B cell (primary cell): ENCODE measurements around the gene TYW1B. TPM values are rescaled to one million over a fixed set of nuclear protein-coding genes. Genes with fewer than 3 reads are reported as not detected.
"Not testable (repeated sequence)": the region's sequence is repeated elsewhere in the genome, so short reads cannot be mapped to it uniquely, and the experiment has no call there.

Experiments
- ATAC-seq: fragments of 200-7000 bp; cut with Tn5 transposase; one replicate; pipeline ENCODE4 v1.10.0; 2021; ENCODE audit warnings: low read depth, mild to moderate bottlenecking, moderate number of reproducible peaks, moderate library complexity
- CTCF ChIA-PET: fragments of 350-600 bp; sonication (Branson Sonifier 250); formaldehyde crosslinking; loops from one replicate; lab custom pipeline; 2021; ENCODE audit warnings: antibody characterized with exemption, inconsistent platforms; lab: Charles Lee
- POLR2A ChIA-PET: fragments of 350-600 bp; sonication (Branson Sonifier 250); formaldehyde crosslinking; loops from one replicate; lab custom pipeline; 2021; ENCODE audit warnings: antibody characterized with exemption; lab: Charles Lee
- DNase-seq: peaks from one replicate; pipeline ENCODE4 v3.0.0; 2013
- H2AFZ ChIP-seq: 2 replicates; pipeline ENCODE4 v1.6.1; 2012; ENCODE audit warnings: mild to moderate bottlenecking, low read depth, low read length; ENCODE audit not compliant: insufficient read depth, poor library complexity, severe bottlenecking
- H3K27ac ChIP-seq, 2 donors: 1 replicate in 1 of 2; 2 replicates in 1 of 2; pipeline ENCODE4 v1.5.1; 2012 to 2013; ENCODE audit warnings: low read length in 2 of 2, mild to moderate bottlenecking in 2 of 2, moderate library complexity in 1 of 2
- H3K27me3 ChIP-seq, 4 experiments: fragments of 200-600 bp in 1 of 4; sonication (generic) in 1 of 4; replicated peaks in 1 of 4; 1 replicate in 2 of 4; 2 replicates in 2 of 4; pipeline versions ENCODE4 v1.6.1 to v1.7.0; 2013 to 2016; ENCODE audit warnings: low read length in 3 of 4, mild to moderate bottlenecking in 2 of 4, mixed read lengths in 1 of 4, moderate library complexity in 1 of 4; ENCODE audit not compliant: insufficient read depth in 4 of 4, control insufficient read depth in 3 of 4; ENCODE audit errors: control extremely low read depth in 1 of 4
- H3K36me3 ChIP-seq, 2 experiments: replicated peaks in 1 of 2; 1 replicate in 1 of 2; 2 replicates in 1 of 2; pipeline versions ENCODE4 v1.6.1 to v1.7.1; 2013; ENCODE audit warnings: low read length in 1 of 2; ENCODE audit not compliant: insufficient read depth in 2 of 2, control insufficient read depth in 1 of 2; ENCODE audit errors: control extremely low read depth in 1 of 2, extremely low read depth in 1 of 2
- H3K4me1 ChIP-seq, 2 donors: fragments of 200-600 bp in 1 of 2; sonication (generic) in 1 of 2; 1 replicate in 1 of 2; 2 replicates in 1 of 2; pipeline versions ENCODE4 v1.5.1 to v1.6.1; 2013 to 2017; ENCODE audit warnings: low read length in 2 of 2; ENCODE audit not compliant: control insufficient read depth in 2 of 2, insufficient read depth in 2 of 2
- H3K4me2 ChIP-seq: replicated peaks from 2 replicates; pipeline ENCODE3; 2012; ENCODE audit warnings: mild to moderate bottlenecking, low read depth, low read length; ENCODE audit not compliant: poor library complexity, severe bottlenecking
- H3K4me3 ChIP-seq, 5 experiments: fragments of 200-600 bp in 1 of 5; sonication (generic) in 1 of 5; 1 replicate in 3 of 5; 2 replicates in 2 of 5; pipeline versions ENCODE4 v1.5.1 to v1.7.0; 2011 to 2016; ENCODE audit warnings: low read length in 4 of 5, mild to moderate bottlenecking in 4 of 5, low read depth in 2 of 5, control low read depth in 1 of 5, moderate library complexity in 1 of 5; ENCODE audit not compliant: insufficient read depth in 1 of 5; ENCODE audit errors: control extremely low read depth in 1 of 5, extremely low read depth in 1 of 5
- H3K79me2 ChIP-seq: fragments of 200-600 bp; sonication (generic); one replicate; pipeline ENCODE4 v1.6.0; 2016; ENCODE audit warnings: low read length; ENCODE audit not compliant: control insufficient read depth, insufficient read depth
- H3K9ac ChIP-seq: fragments of 200-600 bp; sonication (generic); 2 replicates; pipeline ENCODE4 v1.6.1; 2017; ENCODE audit warnings: mild to moderate bottlenecking, low read length, moderate library complexity
- H3K9me3 ChIP-seq, 3 donors: one replicate each; pipeline versions ENCODE4 v1.6.1 to v1.7.1; 2013; ENCODE audit warnings: low read length in 2 of 3; ENCODE audit not compliant: control insufficient read depth in 2 of 3, insufficient read depth in 1 of 3; ENCODE audit errors: control extremely low read depth in 1 of 3
- H4K20me1 ChIP-seq: 2 replicates; pipeline ENCODE4 v1.6.0; 2012; ENCODE audit warnings: mild to moderate bottlenecking, low read length; ENCODE audit not compliant: insufficient read depth, control insufficient read depth, poor library complexity, severe bottlenecking
- H3K27ac Mint-ChIP-seq: one replicate; pipeline ENCODE4 v1.8.0; 2021; ENCODE audit warnings: mixed read lengths
- H3K27me3 Mint-ChIP-seq: one replicate; pipeline ENCODE4 v1.8.0; 2021; ENCODE audit warnings: mixed read lengths
- H3K4me1 Mint-ChIP-seq: one replicate; pipeline ENCODE4 v1.8.0; 2021; ENCODE audit warnings: mixed read lengths
- H3K4me3 Mint-ChIP-seq: one replicate; pipeline ENCODE4 v1.8.0; 2021; ENCODE audit warnings: mixed read lengths
- H3K9me3 Mint-ChIP-seq: one replicate; pipeline ENCODE4 v1.8.0; 2022; ENCODE audit warnings: mixed read lengths; ENCODE audit not compliant: insufficient read depth
- WGBS: methylation state at CpG from one replicate; pipeline ENCODE4 v1.1.5; 2013; ENCODE audit warnings: missing lambda C conversion rate; ENCODE audit not compliant: insufficient coverage; 5-methylcytosine and 5-hydroxymethylcytosine counted together
- intact Hi-C: fragments of 100-400 bp; cut with micrococcal nuclease; formaldehyde crosslinking; loops from one replicate; pipeline ENCODE4 v1.10.0; 2022
- polyA plus RNA-seq: library from polyadenylated mRNA; depleted of rRNA; stranded (reverse); fragments of >200 nt; gene quantifications from 2 replicates; pipeline ENCODE4 v1.2.3, GENCODE V29; 2012
- total RNA-seq, 2 donors: library from RNA; stranded (reverse); fragments of 120-200 nt in 1 of 2; gene quantifications; 1 replicate in 1 of 2; 2 replicates in 1 of 2; pipeline versions ENCODE4 v1.2.3 to v1.2.4, GENCODE V29; 2013 to 2022
- TF ChIP-seq, protein P1 (sequence below): fragments of 200-600 bp; IDR thresholded peaks from one replicate; pipeline ENCODE4 v1.8.0; 2022; ENCODE audit warnings: antibody characterized with exemption, mild to moderate bottlenecking

Gene TYW1B
- total and polyA plus RNA-seq, 2 donors (not counting 1 experiment from before 2014, with no cell fraction given): 4.4 to 9.4 TPM

DNA sequence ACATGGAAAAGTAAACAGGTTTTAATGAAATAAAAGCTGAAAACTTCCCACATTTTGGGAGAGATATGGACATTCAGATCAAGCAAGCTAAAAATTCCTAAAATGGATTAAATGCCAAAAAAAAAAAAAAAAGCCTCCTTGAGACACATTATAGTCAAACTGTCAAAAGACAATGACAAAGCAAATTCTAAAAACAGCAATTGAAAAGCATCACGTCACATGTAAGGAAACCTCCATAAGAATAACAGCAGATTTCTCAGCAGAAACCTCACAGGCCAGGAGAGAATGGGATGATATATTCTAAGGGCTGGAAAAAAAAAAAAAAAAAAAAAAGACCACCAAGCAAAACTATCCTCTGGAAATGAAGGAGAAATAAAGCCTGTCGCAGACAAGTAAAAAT lies 97.2 kb downstream of the TYW1B start:
- H3K4me2 ChIP-seq: not testable (repeated sequence)

DNA sequence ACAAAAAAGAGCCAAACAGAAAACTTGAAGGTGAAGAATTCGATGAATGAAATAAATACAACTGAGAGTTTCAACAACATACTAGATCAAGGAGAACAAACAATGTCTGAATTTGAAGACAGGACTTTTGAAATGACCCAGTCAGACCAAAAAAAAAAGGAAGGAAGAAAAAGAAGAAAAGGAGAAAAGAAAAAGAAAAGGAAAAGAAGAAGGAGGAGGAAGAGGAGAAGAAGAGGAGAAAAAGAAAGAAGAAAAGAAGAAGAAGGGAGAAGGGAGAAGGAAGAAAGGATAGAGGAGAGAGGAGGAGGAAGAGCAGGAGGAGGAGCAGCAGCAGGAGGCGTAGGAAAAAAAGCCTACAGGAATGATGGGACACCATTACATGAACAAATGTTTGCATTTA lies 97.6 kb downstream of the TYW1B start:
- H3K4me3 ChIP-seq, H3K4me3 Mint-ChIP-seq, H3K27me3 ChIP-seq, H3K9ac ChIP-seq, H3K4me1 Mint-ChIP-seq, H3K9me3 Mint-ChIP-seq, H3K27ac ChIP-seq, ATAC-seq, intact Hi-C loops, POLR2A ChIA-PET, H3K27me3 Mint-ChIP-seq, H4K20me1 ChIP-seq, H3K4me2 ChIP-seq, DNase-seq, H3K4me1 ChIP-seq, CTCF ChIA-PET, H2AFZ ChIP-seq, H3K36me3 ChIP-seq, H3K79me2 ChIP-seq, H3K27ac Mint-ChIP-seq: not testable (repeated sequence)
- WGBS: 100% methylated on average over 1 of the region's 2 CpGs
- TF ChIP-seq, protein P1, sequence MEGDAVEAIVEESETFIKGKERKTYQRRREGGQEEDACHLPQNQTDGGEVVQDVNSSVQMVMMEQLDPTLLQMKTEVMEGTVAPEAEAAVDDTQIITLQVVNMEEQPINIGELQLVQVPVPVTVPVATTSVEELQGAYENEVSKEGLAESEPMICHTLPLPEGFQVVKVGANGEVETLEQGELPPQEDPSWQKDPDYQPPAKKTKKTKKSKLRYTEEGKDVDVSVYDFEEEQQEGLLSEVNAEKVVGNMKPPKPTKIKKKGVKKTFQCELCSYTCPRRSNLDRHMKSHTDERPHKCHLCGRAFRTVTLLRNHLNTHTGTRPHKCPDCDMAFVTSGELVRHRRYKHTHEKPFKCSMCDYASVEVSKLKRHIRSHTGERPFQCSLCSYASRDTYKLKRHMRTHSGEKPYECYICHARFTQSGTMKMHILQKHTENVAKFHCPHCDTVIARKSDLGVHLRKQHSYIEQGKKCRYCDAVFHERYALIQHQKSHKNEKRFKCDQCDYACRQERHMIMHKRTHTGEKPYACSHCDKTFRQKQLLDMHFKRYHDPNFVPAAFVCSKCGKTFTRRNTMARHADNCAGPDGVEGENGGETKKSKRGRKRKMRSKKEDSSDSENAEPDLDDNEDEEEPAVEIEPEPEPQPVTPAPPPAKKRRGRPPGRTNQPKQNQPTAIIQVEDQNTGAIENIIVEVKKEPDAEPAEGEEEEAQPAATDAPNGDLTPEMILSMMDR: peak; percentile 11
- H3K9me3 ChIP-seq: peaks cover 0 to 22% (median 9%) of the 10 kb centered on the region in 3 donors

More for the DNA sequence above, 97.2 kb downstream of the TYW1B start:
- H3K4me1 Mint-ChIP-seq, H3K27me3 ChIP-seq, CTCF ChIA-PET, H3K4me3 Mint-ChIP-seq, H3K27me3 Mint-ChIP-seq, H3K27ac Mint-ChIP-seq, H3K9me3 Mint-ChIP-seq, H3K9ac ChIP-seq, H3K27ac ChIP-seq, POLR2A ChIA-PET, H3K4me1 ChIP-seq, DNase-seq, H3K79me2 ChIP-seq, H4K20me1 ChIP-seq, H3K36me3 ChIP-seq, H3K4me3 ChIP-seq, intact Hi-C loops, ATAC-seq, H2AFZ ChIP-seq: not testable (repeated sequence)
- no CpG with 5 or more reads among the region's 2 CpGs for WGBS
- peaks cover 0 to 26% (median 10%) of the 10 kb centered on the region in 3 donors for H3K9me3 ChIP-seq

DNA sequence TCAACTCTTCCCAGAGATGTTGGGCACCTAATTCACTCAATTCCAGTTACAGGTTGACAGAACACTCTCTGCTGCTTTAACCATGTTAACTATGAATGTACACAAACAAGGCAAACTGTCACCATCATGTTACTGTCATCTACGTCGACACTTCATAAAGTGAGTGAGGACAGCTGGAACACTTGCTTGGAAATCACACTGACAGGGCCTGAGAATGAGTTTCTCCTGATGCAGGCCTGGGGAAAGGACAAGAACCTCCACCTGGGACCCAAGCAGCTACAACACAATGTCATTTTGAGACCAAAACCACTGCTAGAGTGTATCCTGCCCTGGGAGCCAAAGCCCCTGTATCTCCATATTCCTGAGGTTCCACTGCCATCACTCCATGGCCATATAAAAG lies 98.9 kb downstream of the TYW1B start:
- CTCF ChIA-PET, H3K36me3 ChIP-seq, H3K4me2 ChIP-seq, H3K4me3 ChIP-seq, H3K27me3 Mint-ChIP-seq, DNase-seq, H4K20me1 ChIP-seq, H3K4me1 ChIP-seq, H3K27ac ChIP-seq, POLR2A ChIA-PET, ATAC-seq, H3K27me3 ChIP-seq, H3K9me3 Mint-ChIP-seq, H3K79me2 ChIP-seq, H3K4me3 Mint-ChIP-seq, intact Hi-C loops, H3K9ac ChIP-seq, H3K4me1 Mint-ChIP-seq, H2AFZ ChIP-seq, H3K27ac Mint-ChIP-seq: not testable (repeated sequence)
- peaks cover 0 to 19% (median 4%) of the 10 kb centered on the region in 3 donors for H3K9me3 ChIP-seq
- WGBS: no CpG with 5 or more reads among the region's 2 CpGs
